ENCODE results near the gene MBD4.
"Not testable (repeated sequence)": the region's sequence is repeated elsewhere in the genome, so short reads cannot be mapped to it uniquely, and the experiment has no call there.

GRCh38 chr3:129413238-129413637 is 26.5 kb downstream of the MBD4 start:
- not testable (repeated sequence) for TF ChIP-seq EZH2 (IDR thresholded peaks at IDR 0.05; ENCODE audit: low read length, unreplicated experiment); EZH2phosphoT487 (IDR thresholded peaks at IDR 0.05; ENCODE audit: borderline replicate concordance, low read length); CTCF (conservative IDR thresholded peaks at IDR 0.05; ENCODE audit: low read depth, low read length)
